ENCODE measurements around the gene SPDYE17.
"Not testable (repeated sequence)": the region's sequence is repeated elsewhere in the genome, so short reads cannot be mapped to it uniquely, and the experiment has no call there.

The SPDYE17 gene

DNA sequence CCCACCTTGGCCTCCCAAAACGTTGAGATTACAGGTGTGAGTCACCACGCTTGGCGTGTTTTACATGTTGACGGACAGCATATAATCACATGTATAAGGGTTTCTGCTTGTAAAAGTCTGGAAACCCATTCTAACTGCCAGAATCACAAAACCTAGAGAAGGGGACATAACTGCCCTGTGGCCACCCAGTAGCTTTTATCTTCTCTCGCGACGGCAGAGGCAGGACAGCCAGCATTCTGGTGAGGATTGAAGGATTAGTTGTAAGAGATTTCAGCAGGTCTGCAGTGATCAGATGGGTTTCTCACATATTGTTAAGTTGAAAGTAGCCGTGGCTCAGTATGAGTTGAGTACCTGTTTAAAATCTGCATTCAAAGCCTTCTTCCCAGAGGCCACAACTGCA, 59.8 kb downstream of the SPDYE17 start:
- not testable (repeated sequence) for DNase-seq
